Stimulated activated CD4-positive, alpha-beta T cell treated with anti-CD3 and anti-CD28 coated beads, Interleukin-15, amount 100 ng/mL, for 24 hours (primary cell): Measurements from ENCODE around the gene FANCI.
"Not testable (repeated sequence)": the region's sequence is repeated elsewhere in the genome, so short reads cannot be mapped to it uniquely, and the experiment has no call there.

Experiments used
- DNase-seq: peaks from one replicate; pipeline ENCODE4 v3.0.0-alpha.2; 2020

Gene FANCI

DNA sequence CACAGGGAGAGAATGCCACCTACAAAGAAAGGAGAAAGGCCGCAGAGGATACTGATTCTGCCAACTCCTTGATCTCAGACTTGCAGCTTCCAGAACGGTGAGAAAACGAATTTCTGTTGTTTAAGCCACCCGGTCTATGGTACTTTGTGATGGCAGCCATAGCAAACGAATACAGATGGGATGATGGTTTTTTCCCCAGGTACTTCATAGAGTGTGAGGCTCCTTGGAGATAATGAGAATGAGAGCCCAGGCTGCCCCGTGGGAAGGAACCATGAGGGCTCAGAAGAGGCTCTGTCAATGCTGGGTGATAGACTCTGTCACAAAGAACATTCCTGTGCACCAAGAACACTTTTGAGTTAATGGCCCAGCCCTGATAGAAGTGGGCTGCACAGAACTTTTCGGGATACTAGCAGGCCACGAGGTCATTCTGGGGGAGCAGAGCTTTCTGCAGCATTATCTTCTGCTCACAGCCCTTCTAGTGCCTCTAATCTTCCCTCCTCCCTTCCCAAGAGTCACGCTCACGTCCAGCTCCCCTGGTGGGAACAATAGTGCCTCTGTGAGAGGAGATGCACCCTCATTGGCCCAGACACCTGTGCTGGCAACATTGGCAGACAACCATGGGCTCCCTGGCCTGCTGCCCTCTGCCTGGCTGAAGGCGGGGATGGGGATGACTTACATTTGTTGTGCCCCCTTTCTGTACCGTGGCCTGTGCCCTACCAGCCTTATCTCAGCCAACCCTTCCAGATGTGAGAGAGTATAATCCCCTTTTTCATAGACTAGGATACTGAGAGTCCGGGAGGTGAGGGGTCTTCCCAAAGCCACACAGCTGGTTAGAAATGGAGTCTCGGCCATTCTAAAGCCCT lies 17.2 kb upstream of the FANCI start:
- DNase-seq: no peak

DNA sequence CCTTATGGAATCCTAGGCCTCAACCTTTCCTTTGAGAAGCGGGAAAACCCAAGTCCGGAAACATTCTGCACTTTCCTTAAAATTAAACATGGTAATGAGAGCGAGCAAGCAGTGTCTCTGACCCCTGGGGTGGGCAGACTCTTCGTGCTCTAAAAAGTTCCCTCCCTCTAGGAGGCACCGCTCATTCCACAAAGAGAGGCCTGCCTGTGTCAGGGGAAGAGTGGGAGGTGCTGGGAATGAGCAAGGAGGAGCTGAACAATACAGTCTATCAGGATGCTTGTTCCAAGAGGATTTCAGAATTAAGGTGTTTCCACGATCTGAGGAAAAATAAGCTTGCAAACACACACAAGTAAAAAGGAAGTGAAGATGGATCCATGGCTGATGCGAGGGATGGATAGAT lies 16.4 kb upstream of the FANCI start:
- DNase-seq: no peak

DNA sequence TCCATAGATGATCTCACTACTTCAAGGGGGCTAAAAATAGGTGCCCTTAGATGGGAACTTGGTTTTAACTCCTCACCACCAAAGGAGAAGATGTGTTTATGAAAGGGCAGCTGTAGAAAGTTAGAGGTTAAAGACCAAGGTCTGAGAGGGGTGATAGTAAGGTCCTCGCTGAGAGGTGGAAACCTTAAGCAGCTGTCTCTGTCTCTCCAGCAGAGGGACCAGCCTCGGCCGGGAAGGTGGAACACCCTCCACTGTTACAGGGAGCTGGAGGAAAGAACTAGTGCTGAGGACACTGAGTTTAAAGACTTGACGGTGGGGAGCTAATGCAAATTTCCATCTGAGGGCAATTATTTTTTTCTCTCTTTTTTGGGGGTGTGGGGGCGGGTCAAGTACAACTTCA lies 13.5 kb upstream of the FANCI start:
- DNase-seq: no peak

DNA sequence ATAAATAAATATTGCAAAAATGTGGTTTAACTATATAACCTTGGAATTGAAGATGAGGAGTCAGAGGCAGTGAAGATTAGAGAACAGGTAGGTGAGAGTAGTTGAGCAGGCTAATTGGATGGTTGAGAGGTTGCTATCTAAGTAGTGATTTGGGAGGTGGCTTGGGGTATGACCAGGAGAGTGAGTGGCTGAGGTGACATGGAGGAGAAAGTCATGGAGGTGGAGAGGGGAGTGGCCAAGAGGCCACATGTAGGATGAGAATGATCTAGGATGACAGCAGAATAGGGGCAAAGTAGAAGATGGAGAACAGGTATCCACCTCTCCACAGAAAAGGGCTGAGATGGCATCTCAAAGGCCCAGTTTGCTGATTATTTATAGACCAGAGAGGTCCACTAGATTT lies 11.9 kb upstream of the FANCI start:
- DNase-seq: no peak

DNA sequence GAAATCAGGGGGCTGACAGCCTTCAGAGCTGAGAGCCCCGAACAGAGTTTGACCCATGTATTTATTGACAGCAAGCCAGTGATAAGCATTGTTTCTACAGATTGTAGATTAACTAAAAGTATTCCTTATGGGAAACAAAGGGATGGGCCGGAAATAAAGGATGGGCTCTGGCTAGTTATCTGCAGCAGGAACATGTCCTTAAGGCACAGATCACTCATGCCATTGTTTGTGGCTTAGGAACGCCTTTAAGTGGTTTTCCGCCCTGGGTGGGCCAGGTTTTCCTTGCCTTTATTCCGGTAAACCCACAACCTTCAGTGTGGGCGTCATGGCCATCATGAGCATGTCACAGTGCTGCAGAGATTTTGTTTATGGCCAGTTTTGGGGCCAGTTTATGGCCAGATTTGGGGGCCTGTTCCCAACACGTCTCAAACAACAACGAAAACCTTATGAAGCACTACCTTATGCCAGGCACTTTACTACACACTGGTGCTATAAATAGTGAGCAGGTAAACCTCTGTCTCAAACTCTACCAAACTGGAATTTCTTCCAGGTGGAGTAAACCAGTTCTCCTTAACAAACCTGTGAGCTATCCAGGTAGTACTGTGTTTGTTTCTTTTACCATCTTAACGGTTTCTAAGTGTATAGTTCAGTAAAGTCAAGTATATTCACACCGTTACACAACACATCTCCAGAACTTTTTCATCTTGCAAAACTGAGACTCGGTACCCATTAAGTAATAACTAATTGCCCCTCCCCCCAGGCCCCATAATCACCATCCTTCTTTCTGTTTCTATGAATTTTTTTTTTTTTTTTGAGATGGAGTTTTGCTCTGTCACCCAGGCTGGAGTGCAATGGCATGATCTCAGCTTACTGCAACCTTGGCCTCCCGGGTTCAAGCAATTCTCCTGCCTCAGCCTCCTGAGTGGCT lies 3.6 kb upstream of the FANCI start:
- DNase-seq: not testable (repeated sequence)

DNA sequence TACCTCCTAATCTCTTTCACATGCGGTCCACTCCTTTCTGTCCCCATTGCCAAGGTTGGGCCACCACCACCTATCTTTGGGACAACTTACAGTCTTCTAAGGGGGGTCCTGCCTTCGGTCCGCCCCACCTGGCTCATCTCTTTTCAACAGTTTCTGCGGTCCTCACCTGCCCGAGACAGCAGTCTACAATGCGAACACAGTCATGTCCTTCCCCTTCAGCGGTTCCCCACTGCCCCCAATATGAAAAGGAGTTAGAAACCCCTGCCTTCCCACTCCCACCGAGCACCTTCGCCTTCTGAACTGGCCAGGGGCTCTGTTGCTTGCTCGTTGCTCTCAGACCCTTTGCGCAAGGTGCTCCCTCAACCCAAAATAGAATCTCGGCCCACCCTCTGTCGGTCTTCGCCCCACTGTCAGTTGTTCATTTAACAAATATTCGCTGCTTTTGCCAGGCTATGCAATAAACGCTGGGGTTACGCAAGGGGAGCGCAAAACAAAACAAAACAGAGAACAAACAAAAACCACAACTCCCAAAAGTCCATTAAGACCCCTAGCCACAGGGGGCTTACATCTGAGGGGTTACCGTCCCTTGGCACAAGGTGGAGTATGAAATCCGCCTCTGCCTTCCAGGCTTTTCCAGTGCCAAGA lies 611 bp upstream of the FANCI start:
- no peak for DNase-seq

DNA sequence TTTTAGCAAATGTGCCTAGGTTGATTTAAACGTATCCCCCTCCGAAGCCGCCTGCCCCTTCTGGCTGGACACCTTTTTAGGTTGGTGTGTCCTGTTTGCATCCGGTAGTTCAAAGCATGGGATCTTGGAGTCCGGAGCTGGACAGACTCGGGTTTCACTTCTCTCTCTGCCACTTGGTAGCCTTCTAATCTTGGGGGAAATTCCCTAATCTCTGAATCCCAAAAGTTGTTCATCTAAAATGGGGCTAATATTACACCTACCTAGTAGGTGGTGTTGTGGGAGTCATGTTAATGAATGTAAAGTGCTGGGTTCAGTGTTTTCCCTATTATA lies 760 bp downstream of the FANCI start:
- DNase-seq: no peak

DNA sequence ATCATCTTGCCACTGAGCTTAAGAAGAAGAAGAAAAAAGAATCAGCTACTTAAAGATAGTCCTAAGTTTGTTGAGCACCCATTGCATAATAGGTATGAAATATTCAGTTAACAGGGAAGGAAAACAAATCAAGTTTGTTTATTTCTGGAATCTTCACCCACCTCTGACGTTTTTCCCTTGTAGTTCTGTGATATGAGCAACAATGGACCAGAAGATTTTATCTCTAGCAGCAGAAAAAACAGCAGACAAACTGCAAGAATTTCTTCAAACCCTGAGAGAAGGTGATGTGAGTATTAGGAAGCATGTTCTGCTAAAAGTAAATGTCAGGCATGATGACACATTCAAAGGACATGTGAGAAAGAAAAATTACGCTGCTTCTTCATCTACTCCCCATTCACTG lies 3.7 kb downstream of the FANCI start:
- no peak for DNase-seq

DNA sequence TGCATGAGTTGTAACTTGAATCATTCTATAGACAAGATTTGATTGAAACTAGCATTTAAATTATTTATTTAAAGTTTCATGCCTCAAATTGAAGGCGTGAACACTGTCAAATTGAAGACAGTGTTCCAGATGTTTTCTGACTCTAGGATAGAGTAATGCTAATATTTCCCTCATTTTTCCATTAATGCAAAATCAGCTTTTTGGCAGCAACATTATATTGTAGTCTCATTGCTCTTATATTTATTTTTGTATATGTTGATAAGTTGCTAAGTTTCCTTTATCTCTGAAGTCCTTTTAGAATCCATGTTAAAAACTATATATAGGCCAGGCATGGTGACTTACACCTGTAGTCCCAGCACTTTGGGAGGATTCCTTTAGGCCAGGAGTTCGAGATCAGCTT lies 4.8 kb downstream of the FANCI start:
- DNase-seq: no peak

DNA sequence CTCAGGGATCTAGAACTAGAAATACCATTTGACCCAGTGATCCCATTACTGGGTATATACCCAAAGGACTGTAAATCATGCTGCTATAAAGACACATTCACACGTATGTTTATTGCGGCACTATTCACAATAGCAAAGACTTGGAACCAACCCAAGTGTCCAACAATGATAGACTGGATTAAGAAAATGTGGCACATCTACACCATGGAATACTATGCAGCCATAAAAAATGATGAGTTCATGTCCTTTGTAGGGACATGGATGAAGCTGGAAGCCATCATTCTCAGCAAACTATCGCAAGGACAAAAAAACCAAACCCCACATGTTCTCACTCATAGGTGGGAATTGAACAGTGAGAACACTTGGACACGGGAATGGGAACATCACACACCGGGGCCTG lies 6.4 kb downstream of the FANCI start:
- not testable (repeated sequence) for DNase-seq

DNA sequence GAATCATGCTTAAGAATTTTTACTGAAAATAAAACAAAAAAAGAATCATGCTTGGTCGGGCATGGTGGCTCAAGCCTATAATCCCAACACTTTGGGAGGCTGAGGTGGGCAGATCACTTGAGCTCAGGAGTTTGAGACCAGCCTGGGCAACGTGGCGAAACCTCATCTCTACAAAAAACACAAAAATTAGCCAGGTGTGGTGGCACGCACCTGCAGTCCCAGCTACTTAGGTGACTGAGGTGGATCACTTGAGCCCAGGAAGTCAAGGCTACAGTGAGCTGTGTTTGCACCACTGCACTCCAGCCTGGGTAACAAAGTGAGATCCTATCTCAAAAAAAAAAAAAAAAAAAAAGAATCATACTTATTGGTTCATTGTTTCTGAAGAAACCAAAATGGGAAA lies 33.5 kb downstream of the FANCI start:
- not testable (repeated sequence) for DNase-seq

DNA sequence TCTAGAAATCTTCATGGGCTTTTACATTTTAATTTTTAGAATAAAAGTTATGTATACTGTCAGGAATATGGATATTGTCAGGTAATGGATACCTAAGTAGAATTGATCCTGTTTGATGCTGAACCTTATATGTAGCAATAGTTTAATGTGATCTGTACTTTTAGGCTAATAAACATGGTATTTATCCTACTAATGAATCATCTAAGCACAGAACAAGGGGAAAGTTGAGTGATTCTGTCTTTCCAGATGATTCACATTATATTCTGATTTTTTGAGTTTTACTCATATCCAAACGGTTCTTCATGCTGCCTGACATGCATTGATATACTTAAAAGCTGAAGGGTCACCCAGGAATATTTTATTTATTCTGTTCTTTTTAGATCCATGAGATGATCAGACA lies 34.5 kb downstream of the FANCI start:
- no peak for DNase-seq

DNA sequence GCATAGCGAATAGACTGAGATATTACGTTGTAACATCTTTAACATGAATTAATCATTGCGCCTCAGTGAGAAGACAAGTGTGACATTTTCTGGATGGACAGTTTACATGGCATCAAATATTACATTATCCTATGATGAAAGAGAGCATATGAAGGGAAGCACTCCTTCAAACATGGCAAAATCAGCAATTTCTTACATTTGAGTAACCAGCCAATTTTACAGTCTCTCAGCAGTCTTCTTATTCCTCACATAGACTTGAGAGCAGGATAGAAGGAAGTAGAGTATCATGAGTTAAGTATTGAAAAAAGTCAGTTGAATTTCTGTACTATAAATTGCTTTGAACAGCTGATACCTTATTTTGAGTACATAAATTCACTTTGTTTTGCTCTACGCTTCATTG lies 38.9 kb downstream of the FANCI start:
- no peak for DNase-seq

DNA sequence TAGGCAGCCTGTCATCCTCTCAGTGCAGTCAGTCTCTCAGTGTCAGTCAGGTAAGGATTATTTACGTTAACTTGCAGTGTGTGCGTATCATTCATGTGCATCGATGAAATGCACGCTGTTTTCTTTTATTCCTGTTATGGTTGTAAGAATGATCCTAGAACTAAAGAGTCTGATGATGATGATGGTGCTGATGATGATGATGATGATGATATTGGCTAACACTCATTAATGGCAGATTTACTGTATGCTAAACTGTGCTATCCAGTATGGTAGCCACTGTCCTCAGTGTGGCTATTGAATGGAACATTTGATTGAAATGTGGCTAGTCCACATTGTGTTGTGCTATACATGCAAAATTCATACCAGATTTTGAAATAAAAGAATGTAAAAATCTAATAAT lies 39.4 kb downstream of the FANCI start:
- no peak for DNase-seq

DNA sequence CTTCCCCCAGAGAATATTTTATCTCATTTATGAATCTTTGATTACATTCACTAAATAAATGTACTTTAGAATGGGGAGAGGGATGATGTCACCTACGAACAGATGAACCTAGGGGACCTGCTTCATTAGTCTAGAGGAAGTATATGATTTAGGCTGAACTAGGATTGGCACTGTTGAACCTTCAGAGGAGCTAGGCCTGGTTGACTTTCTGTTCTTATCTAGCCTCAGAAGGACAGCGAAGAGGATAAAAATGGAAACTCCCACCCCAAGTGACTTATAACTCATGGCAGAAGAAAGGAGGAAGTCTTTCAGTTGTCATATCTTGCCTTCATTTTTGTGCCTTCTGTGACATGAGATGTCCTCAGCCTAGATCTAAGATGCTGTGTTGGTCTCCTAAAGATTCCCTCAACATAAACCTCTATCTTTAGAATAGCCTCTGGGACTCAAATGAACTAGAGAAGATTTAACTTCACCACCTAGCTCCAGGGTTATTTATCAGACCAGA lies 48.2 kb downstream of the FANCI start:
- DNase-seq: no peak

DNA sequence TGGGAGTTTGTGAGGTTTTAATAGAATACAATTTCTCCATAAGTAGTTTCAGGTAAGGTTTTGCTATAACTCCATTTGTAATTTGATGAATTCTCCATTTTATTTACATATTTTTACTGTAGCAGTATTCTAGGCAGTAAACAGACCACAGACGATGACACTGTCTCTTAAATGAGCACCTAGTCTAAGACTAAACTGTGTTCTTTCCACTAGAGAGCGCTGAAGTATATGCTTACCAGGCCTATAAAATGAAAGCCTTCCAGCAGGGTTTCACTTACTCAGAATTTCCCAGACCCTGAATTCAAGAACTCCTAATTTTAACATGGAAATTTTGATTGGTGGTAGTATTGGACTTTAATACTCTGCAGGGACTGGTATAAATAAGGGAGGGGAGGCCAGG lies 49.2 kb downstream of the FANCI start:
- no peak for DNase-seq

DNA sequence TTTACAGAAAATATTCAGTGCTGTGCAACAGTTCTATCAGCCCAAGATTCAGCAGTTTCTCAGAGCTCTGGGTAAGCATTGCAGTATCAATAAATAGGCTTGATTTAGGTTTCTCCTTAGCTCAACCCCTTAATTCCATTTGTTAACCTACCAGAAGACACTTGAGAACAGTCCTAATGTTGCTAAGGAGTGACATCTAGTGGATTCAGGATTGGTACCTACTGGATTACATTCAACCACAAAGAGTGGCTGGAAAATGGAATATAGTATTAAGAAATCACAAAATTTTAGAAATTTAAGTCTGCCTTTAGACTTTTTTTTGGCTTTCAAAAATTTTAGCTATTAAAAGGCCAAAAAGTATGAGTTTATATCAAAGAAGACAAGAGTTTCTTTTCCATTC lies 56.1 kb downstream of the FANCI start:
- DNase-seq: no peak

DNA sequence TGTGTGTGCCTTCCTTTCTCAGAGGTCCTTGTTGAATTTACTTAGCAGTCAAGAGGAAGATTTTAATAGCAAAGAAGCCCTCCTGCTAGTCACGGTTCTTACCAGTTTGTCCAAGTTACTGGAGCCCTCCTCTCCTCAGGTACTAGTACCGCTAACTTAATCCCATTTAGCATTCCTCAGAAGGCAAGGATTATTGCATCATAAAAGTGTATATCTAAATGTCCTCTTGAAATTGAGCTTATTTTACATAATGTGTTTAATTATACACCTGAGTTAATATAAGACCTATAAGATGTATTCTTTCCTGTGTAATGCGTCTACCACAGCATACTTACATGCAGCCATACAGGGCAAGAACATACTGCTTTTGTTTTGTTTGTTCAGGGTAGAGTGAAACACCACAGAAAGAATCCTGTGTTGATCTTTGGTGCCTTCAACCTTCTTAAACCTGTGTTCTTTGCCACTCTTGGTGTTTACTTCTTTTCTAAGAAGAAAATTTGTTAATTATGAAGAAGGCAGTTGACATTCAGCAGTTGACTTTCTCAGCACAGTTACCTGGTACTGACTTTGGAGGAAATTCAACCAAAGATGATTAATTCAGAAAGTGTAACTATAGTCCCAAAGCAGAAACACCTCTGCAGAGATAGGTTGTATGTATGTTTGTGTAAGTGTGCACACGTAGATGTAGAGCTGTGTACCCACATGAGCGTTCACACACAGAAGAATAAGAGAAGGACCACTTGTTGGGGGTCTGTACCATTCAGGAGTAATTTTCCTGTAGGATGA lies 57.7 kb downstream of the FANCI start:
- no peak for DNase-seq

DNA sequence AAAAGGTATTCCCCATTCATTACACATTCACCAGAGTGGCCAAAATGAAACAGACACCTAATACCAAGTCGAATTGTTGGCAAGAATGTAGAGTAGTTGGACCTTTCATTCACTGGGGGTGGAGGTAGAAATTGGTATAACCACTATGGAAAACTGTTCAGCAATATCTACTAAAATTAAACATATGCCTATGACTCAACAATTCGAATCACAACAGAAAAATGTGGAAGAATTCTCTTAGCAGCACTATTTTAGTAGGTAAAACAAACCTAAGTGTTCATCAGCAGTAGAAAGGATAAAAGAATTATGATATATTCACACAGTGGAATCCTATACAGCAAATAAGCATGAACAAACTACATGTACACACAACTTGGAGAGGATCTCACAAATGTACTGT lies 60.2 kb downstream of the FANCI start:
- DNase-seq: no peak

DNA sequence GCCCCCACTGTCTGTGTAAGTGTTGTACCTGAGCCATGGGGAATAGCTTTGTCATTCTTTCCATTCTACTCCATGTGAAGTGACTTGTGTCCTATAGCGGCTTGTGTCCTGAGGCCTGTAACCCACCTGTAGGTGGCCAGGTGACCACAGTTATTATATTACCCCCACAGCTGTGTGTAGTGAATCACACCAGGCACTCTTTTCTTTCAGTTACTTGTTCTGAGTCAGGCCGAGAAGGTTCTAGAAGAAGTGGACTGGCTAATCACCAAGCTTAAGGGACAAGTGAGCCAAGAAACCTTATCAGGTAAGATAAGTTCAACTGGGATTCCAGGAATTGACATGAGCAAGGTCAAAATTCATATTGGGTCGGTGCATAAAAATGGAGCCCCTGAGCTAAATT lies 61.6 kb downstream of the FANCI start:
- no peak for DNase-seq

DNA sequence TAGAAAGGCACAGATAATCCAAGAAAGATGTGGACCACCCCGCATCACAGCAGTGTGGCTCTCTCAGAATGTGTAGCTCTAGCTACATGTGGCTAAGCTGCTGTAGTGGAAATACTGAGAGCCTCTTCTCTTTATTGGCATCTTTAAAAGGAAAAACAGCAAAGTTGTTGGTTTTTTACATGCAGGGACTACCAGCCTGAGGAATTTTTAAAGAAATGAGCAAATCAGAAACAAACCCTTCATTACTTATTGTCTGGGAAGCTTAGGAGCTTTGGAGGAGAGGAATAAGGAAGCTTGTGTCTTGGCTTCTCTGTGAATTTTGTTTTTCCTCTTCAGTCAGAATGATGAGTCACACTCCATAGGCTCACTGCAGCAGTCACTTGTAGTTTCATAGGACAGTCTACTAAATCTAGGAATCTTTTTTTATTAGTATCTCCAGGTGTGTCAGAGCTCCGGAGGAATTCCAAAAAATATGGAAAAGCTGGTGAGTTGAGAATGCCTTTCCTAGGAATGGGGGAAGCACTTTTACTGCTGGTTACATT lies 63.3 kb downstream of the FANCI start:
- DNase-seq: no peak

DNA sequence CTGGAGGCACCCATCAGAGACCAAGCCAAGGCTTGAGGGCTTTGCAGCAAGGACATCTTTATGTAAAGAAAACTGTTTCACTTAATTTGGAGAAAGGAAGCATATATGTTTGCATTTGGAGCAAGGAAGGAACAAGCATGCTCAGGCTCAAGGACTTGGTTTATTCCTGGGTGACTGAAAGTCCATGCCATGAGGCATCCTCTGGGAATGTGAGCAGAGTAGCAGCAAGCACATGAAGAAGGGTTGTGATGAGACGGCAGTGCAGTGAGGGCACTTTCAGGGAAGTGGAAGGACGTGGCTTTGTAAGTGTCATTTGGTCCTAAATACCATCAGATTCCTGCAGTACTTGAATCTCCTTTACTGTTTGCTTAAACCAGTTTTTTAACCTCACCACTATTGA lies 64.0 kb downstream of the FANCI start:
- no peak for DNase-seq
